GM12892 (cell line): ENCODE data around the gene TOP3B.

Source experiments
- POLR2A ChIP-seq: IDR thresholded peaks from 2 replicates; pipeline ENCODE4 v1.6.1; 2011; ENCODE audit warnings: low read depth, low read length, control low read depth
- POLR2AphosphoS5 ChIP-seq: IDR thresholded peaks from 2 replicates; pipeline ENCODE4 v1.6.1; 2011; ENCODE audit warnings: low read depth, low read length, control low read depth
- TAF1 ChIP-seq: IDR thresholded peaks from 2 replicates; pipeline ENCODE4 v1.6.1; 2011; ENCODE audit warnings: low read depth, mild to moderate bottlenecking, control low read depth, low read length, borderline replicate concordance

- TF ChIP-seq POLR2AphosphoS5 (no peak), POLR2A (no peak), TAF1 (no peak)
These were observed 31.1 kb upstream of the TOP3B start for GRCh38 chr22:22013559-22014284.
